Right lobe of liver (tissue), 6 donors: ENCODE results near the gene TOPORS. TPM values are rescaled to one million over a fixed set of nuclear protein-coding genes. Genes with fewer than 3 reads are reported as not detected.
"Not testable (repeated sequence)": the region's sequence is repeated elsewhere in the genome, so short reads cannot be mapped to it uniquely, and the experiment has no call there.

ENCODE experiments used
- ATAC-seq, 4 donors: fragments of 200-7000 bp; cut with Tn5 transposase; one replicate each; pipeline ENCODE4 v1.9.1; 2020; ENCODE audit warnings: mild to moderate bottlenecking in 4 of 4, moderate library complexity in 4 of 4
- DNase-seq, 3 donors: peaks; one replicate each; pipeline ENCODE4 v3.0.0-alpha.2; 2020
- H3K27ac ChIP-seq, 3 donors: fragments of 200-600 bp; one replicate each; pipeline ENCODE4 v1.8.0; 2022
- H3K27me3 ChIP-seq, 2 donors: fragments of 200-600 bp; one replicate each; pipeline ENCODE4 v1.8.0; 2022
- H3K36me3 ChIP-seq, 4 donors: fragments of 200-600 bp; sonication (generic) in 1 of 4; one replicate each; pipeline versions ENCODE4 v1.5.1 to v1.8.0; 2017 to 2022; ENCODE audit warnings: control low read depth in 1 of 4
- H3K4me1 ChIP-seq, 4 donors: fragments of 200-600 bp; sonication (generic) in 1 of 4; one replicate each; pipeline versions ENCODE4 v1.5.1 to v1.8.0; 2017 to 2022; ENCODE audit warnings: control low read depth in 1 of 4
- H3K4me3 ChIP-seq, 3 donors: fragments of 200-600 bp; one replicate each; pipeline ENCODE4 v1.8.0; 2022
- H3K9me3 ChIP-seq, 4 donors: fragments of 200-600 bp; sonication (generic) in 1 of 4; one replicate each; pipeline versions ENCODE4 v1.5.1 to v1.8.0; 2017 to 2022; ENCODE audit warnings: control low read depth in 1 of 4
- CTCF ChIP-seq, 4 donors: fragments of 200-600 bp in 3 of 4; fragments of 450-650 bp in 1 of 4; IDR thresholded peaks; one replicate each; pipeline versions ENCODE4 v1.5.1 to v1.8.0; 2016 to 2022; ENCODE audit warnings: antibody characterized with exemption in 4 of 4, mild to moderate bottlenecking in 2 of 4
- POLR2A ChIP-seq: fragments of 450-650 bp; IDR thresholded peaks from one replicate; pipeline ENCODE4 v1.6.1; 2017; ENCODE audit warnings: antibody characterized with exemption, mild to moderate bottlenecking
- WGBS: methylation state at CpG from one replicate; pipeline ENCODE4 v1.1.6; 2018; ENCODE audit warnings: low coverage, low lambda C conversion rate; ENCODE audit not compliant: insufficient coverage; ENCODE audit errors: missing lambda C conversion rate; 5-methylcytosine and 5-hydroxymethylcytosine counted together
- intact Hi-C, 2 donors: fragments of 100-400 bp; cut with DNase I; formaldehyde crosslinking; loops; one replicate each; pipeline versions ENCODE4 v1.11.2 to v1.14.1; 2022
- total RNA-seq, 6 experiments: library from RNA; depleted of rRNA in 2 of 6; stranded (reverse); fragments of >200 nt in 2 of 6; fragmentation: NEBNext Ultra II Directional in 3 of 6; extraction: Animal tissue kit (Norgen Biotek cat#: 25700) in 3 of 6; gene quantifications; one replicate each; pipeline versions ENCODE4 v1.1.0 to v1.2.4, GENCODE V29; 2016 to 2023
- donor health status: DM: no; HTN: yes; CAD: no.
- donor health status: DM: no; HTN: no; CAD: no.
- donor health status: DM: no; HTN: no; CAD: no.
- donor health status: DM: no; HTN: yes; CAD: no.
- donor health status: DM: no; HTN: yes; CAD: no.

The TOPORS gene
- total RNA-seq, 6 experiments from 2014 or later, result 6.0 to 9.6 (median 7.9) TPM

GRCh38 chr9:32526041-32526706, 26.2 kb downstream of the TOPORS start, which contains the start of gene RIGI:
Gene RIGI, minus strand, starts transcription at chr9:32526196. Its CDS starts 30 bp downstream, at chr9:32526166.
- intact Hi-C loops, result loop anchor here in 1 of 2 donors (5.0 to 10.0 kb wide), 2 partner anchors 91 to 149 kb away; no protein-coding TSS in a partner anchor
- 0% methylated on average over 32 of the region's 37 CpGs for WGBS
- peak; percentile 92 to 96 (median 94) for ATAC-seq

DNA sequence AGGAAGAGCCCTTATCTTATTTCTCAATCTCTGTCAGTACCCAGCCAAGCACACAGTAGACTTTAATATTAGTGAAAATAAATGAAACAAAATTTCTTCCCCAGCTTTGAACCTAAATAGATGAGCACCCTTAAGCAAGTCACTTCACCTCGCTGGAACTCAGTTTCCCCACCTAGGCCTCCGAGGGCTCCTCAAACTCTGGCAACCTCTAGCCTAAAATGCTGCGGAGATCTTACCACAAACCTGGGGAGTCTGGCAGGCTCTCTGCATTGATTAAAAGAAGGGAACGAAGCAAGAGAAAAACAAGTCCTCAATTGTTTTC, 26.7 kb downstream of the TOPORS start:
- no peaks in the 10 kb centered on the region for H3K27me3 ChIP-seq
- ATAC-seq (no peak), DNase-seq (no peak)
- TF ChIP-seq POLR2A (no peak), CTCF (IDR thresholded peaks at IDR 0.05) (no peak)
- H3K4me3 ChIP-seq, result peak overlapping the region; percentile 65 to 74 (median 68)
- intact Hi-C loops, result loop anchor here in 1 of 2 donors (5.0 to 10.0 kb wide), 2 partner anchors 91 to 148 kb away; no protein-coding TSS in a partner anchor
- WGBS, result 0% methylated on average over 4 of the region's 4 CpGs
- H3K36me3 ChIP-seq, result no peaks in the 10 kb centered on the region
- H3K9me3 ChIP-seq, result no peaks in the 10 kb centered on the region
- H3K27ac ChIP-seq, result peak overlapping the region; percentile 84 to 91 (median 87)
- peaks cover 0 to 24% (median 9%) of the 10 kb centered on the region in 4 donors for H3K4me1 ChIP-seq

More at GRCh38 chr9:32526041-32526706, 26.2 kb downstream of the TOPORS start, which contains the start of gene RIGI:
- Histone ChIP-seq H3K27me3 (no peaks in the 10 kb centered on the region), H3K27ac (peak within 1 kb of the TSS; percentile 84 to 91 (median 87)), H3K36me3 (no peaks in the 10 kb centered on the region), H3K4me3 (peak within 1 kb of the TSS; percentile 65 to 74 (median 68)), H3K4me1 (peaks cover 0 to 24% (median 9%) of the 10 kb centered on the region in 4 donors), H3K9me3 (no peaks in the 10 kb centered on the region)
- peak; percentile 96 to 97 (median 97) for DNase-seq
- TF ChIP-seq CTCF (IDR thresholded peaks at IDR 0.05) (peak; percentile 48 to 66 (median 58)), POLR2A (peak; percentile 79)

- 16% methylated on average over 19 of the region's 22 CpGs for WGBS
- H3K9me3 ChIP-seq, result no peaks in the 10 kb centered on the region
- H3K4me3 ChIP-seq, result peak overlapping the region; percentile 65 to 74 (median 68)
- intact Hi-C loops, result loop anchor here in 1 of 2 donors (5.0 to 10.0 kb wide), 2 partner anchors 90 to 148 kb away; no protein-coding TSS in a partner anchor
- DNase-seq, result no peak
- H3K27me3 ChIP-seq, result no peaks in the 10 kb centered on the region
- no peaks in the 10 kb centered on the region for H3K36me3 ChIP-seq
- peak in 3 of 4 donors; percentile 9 to 13 (median 11) for ATAC-seq
- peaks cover 0 to 24% (median 9%) of the 10 kb centered on the region in 4 donors for H3K4me1 ChIP-seq
- TF ChIP-seq CTCF (IDR thresholded peaks at IDR 0.05) (no peak), POLR2A (no peak)
- H3K27ac ChIP-seq, result peak overlapping the region; percentile 84 to 91 (median 87)
These were observed 27.3 kb downstream of the TOPORS start for GRCh38 chr9:32524892-32525708.

DNA sequence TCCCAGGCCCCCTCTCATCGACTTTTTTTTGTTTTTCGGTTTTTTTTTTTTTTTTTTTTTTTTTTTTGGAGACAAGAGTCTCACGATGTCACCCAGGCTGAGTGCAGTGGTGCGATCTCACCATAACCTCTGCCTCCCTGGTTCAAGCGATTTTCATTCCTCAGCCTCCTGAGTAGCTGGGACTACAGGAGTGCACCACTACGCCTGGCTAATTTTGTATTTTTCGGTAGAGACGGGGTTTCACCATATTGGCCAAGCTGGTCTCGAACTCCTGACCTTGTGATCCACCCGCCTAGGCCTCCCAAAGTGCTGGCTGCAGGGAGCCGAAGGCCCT, 27.9 kb downstream of the TOPORS start:
- peak overlapping the region in 1 of 3 donors; percentile 74 for H3K4me3 ChIP-seq
- intact Hi-C loops, result loop anchor here in 1 of 2 donors (10.0 kb wide), 1 partner anchor 90 kb away; no protein-coding TSS in a partner anchor
- not testable (repeated sequence) for H3K27me3 ChIP-seq, H3K9me3 ChIP-seq, ATAC-seq, DNase-seq, H3K36me3 ChIP-seq
- H3K4me1 ChIP-seq, result peaks cover 0 to 24% (median 9%) of the 10 kb centered on the region in 4 donors
- peak overlapping the region in 1 of 3 donors; percentile 91 for H3K27ac ChIP-seq
- 88% methylated on average over 4 of the region's 11 CpGs for WGBS
